NT2/D1 (cell line): ENCODE results near the gene SHC3.

ENCODE experiments used
- DNase-seq: peaks from one replicate; pipeline ENCODE4 v3.0.0-alpha.2; 2011; ENCODE audit warnings: low read depth, low spot score
- H3K27me3 ChIP-seq: 2 replicates; pipeline ENCODE4 v1.6.0; 2011; ENCODE audit warnings: mild to moderate bottlenecking; ENCODE audit not compliant: insufficient read length, insufficient read depth
- H3K36me3 ChIP-seq: 2 replicates; pipeline ENCODE4 v1.6.1; 2011; ENCODE audit warnings: mild to moderate bottlenecking, low read length, mixed read lengths; ENCODE audit not compliant: insufficient read depth, insufficient read length
- H3K4me1 ChIP-seq: 2 replicates; pipeline ENCODE4 v1.5.1; 2011; ENCODE audit not compliant: insufficient read depth, insufficient read length
- H3K4me3 ChIP-seq: 2 replicates; pipeline ENCODE4 v1.5.1; 2011; ENCODE audit warnings: low read depth; ENCODE audit not compliant: insufficient read length
- H3K9ac ChIP-seq: 2 replicates; pipeline ENCODE4 v1.6.0; 2011; ENCODE audit warnings: low read depth; ENCODE audit not compliant: insufficient read length
- H3K9me3 ChIP-seq: 2 replicates; pipeline ENCODE4 v1.5.1; 2011; ENCODE audit warnings: mild to moderate bottlenecking, low read length; ENCODE audit not compliant: insufficient read depth
- SUZ12 ChIP-seq: IDR thresholded peaks from 2 replicates; pipeline ENCODE4 v1.6.1; 2011; ENCODE audit not compliant: insufficient read length, insufficient read depth; ENCODE audit errors: extremely low read depth
- YY1 ChIP-seq: IDR thresholded peaks from 2 replicates; pipeline ENCODE4 v1.6.1; 2011; ENCODE audit not compliant: insufficient read length, insufficient read depth
- ZNF274 ChIP-seq: IDR thresholded peaks from 2 replicates; pipeline ENCODE4 v1.6.1; 2011; ENCODE audit warnings: mild to moderate bottlenecking, low read depth, low read length

Gene SHC3

DNA sequence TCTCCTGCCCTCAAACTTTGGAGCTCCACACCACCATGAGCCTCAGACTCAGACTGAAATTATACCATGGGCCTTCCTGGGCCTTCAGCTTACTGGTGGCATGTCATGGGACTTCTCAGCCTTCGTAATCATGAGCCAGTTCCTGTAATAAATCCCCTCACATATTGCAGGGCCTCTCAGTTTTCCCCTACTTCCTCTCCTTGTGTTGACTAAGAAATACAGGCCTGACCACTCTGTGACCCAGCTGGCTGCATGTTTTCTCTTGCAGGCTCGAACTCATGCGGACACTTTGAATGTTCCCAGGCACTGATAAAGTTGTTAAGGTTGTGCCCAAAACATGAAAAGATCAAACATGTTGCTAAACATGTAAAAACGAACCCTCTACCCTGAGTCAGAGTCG lies 26.2 kb upstream of the SHC3 start:
- no peak for DNase-seq
- no peaks in the 10 kb centered on the region for H3K27me3 ChIP-seq
- H3K9ac ChIP-seq: no peak overlapping the region
- H3K4me3 ChIP-seq: no peak overlapping the region
- no peak for TF ChIP-seq YY1
- no peak for TF ChIP-seq ZNF274
- TF ChIP-seq SUZ12: no peak
- H3K4me1 ChIP-seq: no peaks in the 10 kb centered on the region
- H3K9me3 ChIP-seq: no peaks in the 10 kb centered on the region; the same call in 1 of the 2 replicates
- H3K36me3 ChIP-seq: no peaks in the 10 kb centered on the region

DNA sequence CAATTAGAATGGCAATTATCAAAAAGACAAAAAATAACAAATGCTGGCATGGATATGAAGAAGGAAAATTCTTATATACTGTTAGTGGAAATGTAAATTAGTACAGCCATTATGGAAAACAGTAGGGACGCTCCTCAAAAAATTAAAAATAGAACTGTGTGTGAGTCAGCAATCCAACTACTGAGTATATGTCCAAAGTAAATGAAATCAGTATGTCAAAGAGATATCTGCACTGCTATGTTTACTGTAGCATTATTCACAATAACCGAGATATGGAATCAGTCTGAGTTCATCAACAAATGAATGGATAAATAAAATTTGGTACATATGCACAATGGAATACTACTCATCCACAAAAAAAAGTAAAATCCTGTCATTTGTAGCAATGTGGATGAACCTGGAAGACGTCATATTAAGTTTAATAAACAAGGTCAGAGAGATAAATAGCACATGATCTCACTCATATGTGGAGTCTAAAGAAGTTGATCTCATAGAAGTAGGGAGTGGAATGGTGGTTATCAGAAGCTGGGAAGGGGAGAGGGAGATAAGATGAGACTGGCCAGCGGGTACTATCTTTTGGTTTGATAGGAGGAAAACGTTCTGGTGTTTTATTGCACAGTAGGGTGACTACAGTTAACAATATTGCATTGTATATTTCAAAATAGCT lies 16.6 kb upstream of the SHC3 start:
- no peak for DNase-seq
- H3K9ac ChIP-seq: no peak overlapping the region
- no peak overlapping the region for H3K4me3 ChIP-seq
- H3K4me1 ChIP-seq: no peaks in the 10 kb centered on the region
- H3K27me3 ChIP-seq: no peaks in the 10 kb centered on the region
- TF ChIP-seq SUZ12: no peak
- no peak for TF ChIP-seq YY1
- TF ChIP-seq ZNF274: no peak
- no peaks in the 10 kb centered on the region for H3K36me3 ChIP-seq
- no peaks in the 10 kb centered on the region for H3K9me3 ChIP-seq

DNA sequence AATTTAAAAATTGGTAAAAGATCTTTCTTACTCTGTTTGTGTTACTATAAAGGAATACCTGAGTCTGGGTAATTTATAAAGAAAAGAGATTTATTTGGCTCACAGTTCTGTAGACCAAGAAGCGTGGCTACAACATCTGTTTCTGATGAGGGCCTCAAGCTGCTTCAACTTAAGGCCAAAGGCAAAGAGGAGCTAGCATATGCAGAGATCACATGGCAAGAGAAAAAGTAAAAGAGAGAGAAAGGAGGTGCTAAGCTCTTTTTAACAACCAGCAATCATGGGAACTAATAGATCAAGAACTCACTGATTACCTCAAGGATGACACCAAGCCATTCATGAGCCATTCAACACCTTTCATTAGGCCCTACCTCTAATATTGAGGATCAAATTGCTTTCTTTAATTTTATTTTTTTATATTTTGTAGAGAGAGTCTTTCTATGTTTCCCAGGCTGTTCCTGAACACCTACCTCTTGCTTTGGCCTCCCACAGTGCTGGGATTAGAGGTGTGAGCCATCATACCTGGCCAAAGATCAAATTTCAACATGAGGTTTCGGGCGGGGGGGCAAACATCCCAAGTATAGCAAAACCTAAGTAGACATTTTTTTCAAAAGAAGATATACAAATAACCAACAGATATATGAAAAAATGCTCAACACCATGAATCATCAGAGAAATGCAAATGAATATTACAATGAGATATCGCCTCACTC lies 16.0 kb upstream of the SHC3 start:
- H3K36me3 ChIP-seq: no peaks in the 10 kb centered on the region
- H3K27me3 ChIP-seq: no peaks in the 10 kb centered on the region
- no peaks in the 10 kb centered on the region for H3K9me3 ChIP-seq
- no peak overlapping the region for H3K9ac ChIP-seq
- DNase-seq: no peak
- H3K4me3 ChIP-seq: no peak overlapping the region
- H3K4me1 ChIP-seq: no peaks in the 10 kb centered on the region
- no peak for TF ChIP-seq YY1
- no peak for TF ChIP-seq ZNF274
- no peak for TF ChIP-seq SUZ12

DNA sequence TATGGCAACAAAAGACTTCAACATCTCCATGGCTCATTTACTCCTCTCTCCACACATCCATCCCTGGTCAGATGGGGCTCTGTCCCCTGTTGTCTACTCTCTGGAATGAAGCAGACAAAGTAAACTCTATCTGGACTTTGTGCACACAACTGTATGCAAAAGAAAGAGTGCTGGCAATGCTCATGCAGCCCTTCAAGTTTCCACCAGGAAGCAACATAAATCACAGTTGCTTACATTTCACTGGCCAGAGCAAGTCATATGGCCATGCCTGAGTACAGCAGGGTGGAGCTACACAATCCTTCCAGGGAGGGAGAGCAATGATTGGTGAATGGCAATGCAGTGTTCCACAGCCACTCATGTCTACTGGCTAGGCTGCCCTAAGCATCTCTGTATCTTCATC lies 12.4 kb upstream of the SHC3 start:
- TF ChIP-seq YY1 (no peak), ZNF274 (no peak)
- no peaks in the 10 kb centered on the region for H3K27me3 ChIP-seq
- no peaks in the 10 kb centered on the region for H3K4me1 ChIP-seq
- H3K36me3 ChIP-seq: no peaks in the 10 kb centered on the region
- H3K9me3 ChIP-seq: no peaks in the 10 kb centered on the region
- H3K4me3 ChIP-seq: no peak overlapping the region
- H3K9ac ChIP-seq: no peak overlapping the region
- no peak for DNase-seq

DNA sequence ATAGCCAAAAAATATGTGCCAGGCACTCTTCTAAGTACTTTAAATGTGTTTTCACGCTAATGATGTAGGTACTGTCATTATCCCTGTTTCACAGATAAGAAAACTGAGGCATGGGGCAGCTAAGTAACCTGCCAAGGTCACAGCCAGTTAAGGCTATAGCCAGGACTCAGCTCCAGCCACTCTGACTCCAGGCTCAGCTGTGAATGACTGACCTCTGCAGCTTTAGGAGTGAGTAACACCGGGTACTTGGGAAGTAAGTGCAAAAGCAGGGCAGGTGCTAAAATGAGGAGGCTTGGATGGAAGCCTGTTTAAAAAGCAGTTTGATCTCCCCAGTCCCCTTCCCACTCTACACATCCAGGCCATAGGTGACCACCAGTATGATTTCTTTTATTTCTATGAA lies 10.6 kb upstream of the SHC3 start:
- H3K4me3 ChIP-seq: no peak overlapping the region
- TF ChIP-seq YY1 (no peak), SUZ12 (no peak), ZNF274 (no peak)
- no peak for DNase-seq
- H3K9me3 ChIP-seq: no peaks in the 10 kb centered on the region
- no peaks in the 10 kb centered on the region for H3K36me3 ChIP-seq
- H3K27me3 ChIP-seq: no peaks in the 10 kb centered on the region
- no peaks in the 10 kb centered on the region for H3K4me1 ChIP-seq
- no peak overlapping the region for H3K9ac ChIP-seq

DNA sequence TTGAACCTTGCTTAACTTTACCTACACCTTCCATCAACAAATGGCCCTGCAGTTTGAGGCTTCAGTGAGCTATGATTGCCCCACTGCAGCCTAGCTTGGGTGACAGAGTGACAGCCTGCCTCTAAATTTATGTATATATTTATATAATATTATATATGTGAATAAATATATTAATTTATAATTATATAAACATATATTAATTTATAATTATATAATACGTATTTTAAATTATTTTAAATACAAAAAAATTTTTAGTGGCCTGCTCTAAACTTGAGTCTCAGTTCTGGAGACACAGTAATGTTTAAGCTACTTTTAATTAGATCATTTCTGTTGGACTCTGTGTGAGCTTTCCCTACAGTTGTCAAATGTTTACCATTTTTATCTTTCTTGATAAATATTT lies 9.3 kb upstream of the SHC3 start:
- no peak overlapping the region for H3K9ac ChIP-seq
- H3K4me3 ChIP-seq: no peak overlapping the region
- no peak for DNase-seq
- H3K36me3 ChIP-seq: no peaks in the 10 kb centered on the region
- TF ChIP-seq SUZ12 (no peak), ZNF274 (no peak), YY1 (no peak)
- no peaks in the 10 kb centered on the region for H3K27me3 ChIP-seq
- H3K4me1 ChIP-seq: no peaks in the 10 kb centered on the region
- no peaks in the 10 kb centered on the region for H3K9me3 ChIP-seq

DNA sequence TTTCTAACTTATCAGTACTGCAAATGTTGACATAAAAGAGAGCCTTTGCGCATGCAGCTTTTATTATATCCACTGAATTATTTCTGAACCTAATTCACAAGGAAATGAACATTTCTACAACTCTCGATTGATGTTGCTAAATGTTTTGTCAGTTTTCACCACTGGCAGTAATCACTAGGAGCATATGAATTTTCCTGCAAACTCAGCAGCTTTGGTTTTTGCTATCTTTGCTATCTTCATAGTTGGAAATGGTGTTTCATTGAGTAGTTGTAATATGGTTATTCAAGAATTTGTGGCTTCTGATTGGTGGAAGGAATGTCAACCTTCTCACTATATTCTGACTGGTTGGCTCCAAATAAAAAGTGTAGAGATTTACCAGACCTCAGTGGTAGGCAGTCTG lies 8.9 kb upstream of the SHC3 start:
- DNase-seq: no peak
- Histone ChIP-seq H3K4me3 (no peak overlapping the region), H3K4me1 (no peaks in the 10 kb centered on the region), H3K27me3 (no peaks in the 10 kb centered on the region), H3K9ac (no peak overlapping the region), H3K36me3 (no peaks in the 10 kb centered on the region), H3K9me3 (no peaks in the 10 kb centered on the region)
- TF ChIP-seq ZNF274 (no peak), YY1 (no peak), SUZ12 (no peak)
